Brain microvascular endothelial cell (primary cell): Measurements from ENCODE around the gene GABRB1.
A peak's percentile ranks its signal among the peaks of the same experiment; 100 is the strongest.
"Not testable (repeated sequence)": the region's sequence is repeated elsewhere in the genome, so short reads cannot be mapped to it uniquely, and the experiment has no call there.

Experiments used
- DNase-seq: peaks from one replicate; pipeline ENCODE4 v3.0.0-alpha.2; 2020
- H3K27ac ChIP-seq: fragments of 250-450 bp; sonication (Bioruptor Pico); 2 replicates; pipeline ENCODE4 v1.5.1; 2020; ENCODE audit warnings: mild to moderate bottlenecking, moderate library complexity
- H3K27me3 ChIP-seq: fragments of 250-450 bp; sonication (Bioruptor Pico); replicated peaks from 2 replicates; pipeline ENCODE4 v1.5.1; 2020; ENCODE audit warnings: mild to moderate bottlenecking
- H3K36me3 ChIP-seq: fragments of 250-450 bp; sonication (Bioruptor Pico); replicated peaks from 2 replicates; pipeline ENCODE4 v1.5.1; 2020; ENCODE audit warnings: mild to moderate bottlenecking
- H3K4me3 ChIP-seq: 2 replicates; pipeline ENCODE4 v1.5.1; 2011; ENCODE audit warnings: low read depth, mild to moderate bottlenecking, control low read depth, low read length, moderate library complexity
- in situ Hi-C: cut with HindIII; loops from 2 replicates; pipeline ENCODE4 v1.10.0; 2017; ENCODE audit warnings: low sequenced_read_pairs, low pct_ligation_motif_present
- TF ChIP-seq, protein P1 (sequence below): IDR thresholded peaks from 2 replicates; pipeline ENCODE4 v1.5.1; 2011; ENCODE audit warnings: low read depth, mild to moderate bottlenecking, moderate library complexity, low read length, control low read depth, inconsistent platforms; ENCODE audit errors: missing control alignments

GABRB1 gene

DNA sequence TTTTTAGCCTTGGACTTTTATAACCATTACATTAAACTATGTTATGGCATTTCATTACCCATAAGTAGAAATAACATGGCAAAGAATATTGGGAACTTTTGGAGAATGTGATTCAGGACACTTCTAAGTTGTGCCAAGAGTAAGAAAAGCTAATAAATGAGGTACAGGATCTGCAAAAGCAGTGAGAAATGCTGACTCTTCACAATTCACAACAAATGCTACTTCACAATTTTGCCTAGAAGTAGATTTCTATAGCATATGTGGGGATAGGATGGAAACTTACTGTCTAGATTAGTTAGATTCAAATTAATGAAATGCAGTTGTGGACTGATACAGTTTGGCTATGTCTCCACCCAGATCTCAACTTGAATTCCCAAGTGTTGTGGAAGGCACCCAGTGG lies 258.4 kb downstream of the GABRB1 start:
- H3K27ac ChIP-seq: no peak overlapping the region
- in situ Hi-C loops: no loop called here
- H3K27me3 ChIP-seq: no peaks in the 10 kb centered on the region
- H3K4me3 ChIP-seq: no peak overlapping the region
- H3K36me3 ChIP-seq: no peaks in the 10 kb centered on the region
- no peak for DNase-seq
- TF ChIP-seq, protein P1, sequence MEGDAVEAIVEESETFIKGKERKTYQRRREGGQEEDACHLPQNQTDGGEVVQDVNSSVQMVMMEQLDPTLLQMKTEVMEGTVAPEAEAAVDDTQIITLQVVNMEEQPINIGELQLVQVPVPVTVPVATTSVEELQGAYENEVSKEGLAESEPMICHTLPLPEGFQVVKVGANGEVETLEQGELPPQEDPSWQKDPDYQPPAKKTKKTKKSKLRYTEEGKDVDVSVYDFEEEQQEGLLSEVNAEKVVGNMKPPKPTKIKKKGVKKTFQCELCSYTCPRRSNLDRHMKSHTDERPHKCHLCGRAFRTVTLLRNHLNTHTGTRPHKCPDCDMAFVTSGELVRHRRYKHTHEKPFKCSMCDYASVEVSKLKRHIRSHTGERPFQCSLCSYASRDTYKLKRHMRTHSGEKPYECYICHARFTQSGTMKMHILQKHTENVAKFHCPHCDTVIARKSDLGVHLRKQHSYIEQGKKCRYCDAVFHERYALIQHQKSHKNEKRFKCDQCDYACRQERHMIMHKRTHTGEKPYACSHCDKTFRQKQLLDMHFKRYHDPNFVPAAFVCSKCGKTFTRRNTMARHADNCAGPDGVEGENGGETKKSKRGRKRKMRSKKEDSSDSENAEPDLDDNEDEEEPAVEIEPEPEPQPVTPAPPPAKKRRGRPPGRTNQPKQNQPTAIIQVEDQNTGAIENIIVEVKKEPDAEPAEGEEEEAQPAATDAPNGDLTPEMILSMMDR: no peak

DNA sequence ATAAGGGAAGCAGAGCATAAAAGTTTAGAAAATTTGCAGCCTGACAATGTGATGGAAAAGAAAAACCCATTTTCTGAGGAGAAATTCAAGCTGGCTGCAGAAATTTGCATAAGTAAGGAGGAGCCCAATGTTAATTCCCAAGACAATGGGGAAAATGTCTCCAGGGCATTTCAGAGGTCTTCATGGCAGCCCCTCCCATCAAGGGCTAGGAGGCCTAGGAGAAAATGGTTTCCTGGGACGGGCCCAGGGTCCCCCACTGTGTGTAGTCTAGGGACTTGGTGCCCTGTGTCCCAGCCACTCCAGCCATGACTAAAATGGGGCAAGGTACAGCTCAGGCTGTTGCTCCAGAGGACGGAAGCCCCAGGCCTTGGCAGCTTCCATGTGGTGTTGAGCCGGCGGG lies 259.5 kb downstream of the GABRB1 start:
- in situ Hi-C loops, H3K4me3 ChIP-seq, H3K27ac ChIP-seq, DNase-seq, H3K27me3 ChIP-seq, H3K36me3 ChIP-seq: not testable (repeated sequence)

DNA sequence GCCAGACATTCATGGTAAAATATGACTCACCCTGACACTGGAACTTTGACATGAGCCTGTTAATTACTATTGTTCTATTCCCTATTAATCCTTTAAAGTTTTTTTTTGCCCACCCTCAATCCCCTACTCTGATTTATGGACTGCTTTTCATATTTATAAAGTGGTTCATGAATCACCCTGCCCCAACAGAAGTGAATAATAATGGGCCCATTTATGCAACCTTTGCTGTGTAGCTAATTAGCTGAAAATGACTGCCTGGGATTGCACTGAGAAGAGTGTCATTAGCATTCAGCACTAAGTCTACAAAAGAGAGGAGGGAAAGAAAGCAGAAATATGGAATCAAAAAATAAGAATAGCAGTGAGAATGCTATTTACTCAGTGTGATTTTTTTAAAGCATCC lies 277.8 kb downstream of the GABRB1 start:
- no peak for DNase-seq
- no peaks in the 10 kb centered on the region for H3K36me3 ChIP-seq
- TF ChIP-seq, protein P1: no peak
- no peak overlapping the region for H3K27ac ChIP-seq
- H3K27me3 ChIP-seq: no peaks in the 10 kb centered on the region
- H3K4me3 ChIP-seq: no peak overlapping the region
- in situ Hi-C loops: no loop called here

DNA sequence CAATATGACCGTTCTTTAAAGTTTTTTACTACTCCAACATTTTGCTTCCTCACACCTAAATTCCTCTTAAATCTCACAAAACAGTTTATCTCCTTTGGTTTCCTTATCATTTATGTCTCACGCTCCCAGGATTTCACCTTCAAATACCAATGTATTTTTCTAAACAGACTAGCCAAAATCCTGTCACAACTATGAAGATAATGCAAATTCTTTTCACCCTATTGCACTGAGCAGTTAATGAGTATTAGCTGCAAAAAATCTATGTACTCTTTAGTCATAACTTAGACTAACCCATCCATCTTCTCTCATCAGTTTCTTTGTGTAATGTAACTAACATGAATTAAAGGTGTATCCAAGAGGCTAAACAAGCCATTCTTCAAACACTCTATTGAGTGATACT lies 280.8 kb downstream of the GABRB1 start:
- in situ Hi-C loops: no loop called here
- H3K27ac ChIP-seq: no peak overlapping the region
- TF ChIP-seq, protein P1: no peak
- DNase-seq: no peak
- H3K4me3 ChIP-seq: no peak overlapping the region
- H3K36me3 ChIP-seq: no peaks in the 10 kb centered on the region
- H3K27me3 ChIP-seq: no peaks in the 10 kb centered on the region

DNA sequence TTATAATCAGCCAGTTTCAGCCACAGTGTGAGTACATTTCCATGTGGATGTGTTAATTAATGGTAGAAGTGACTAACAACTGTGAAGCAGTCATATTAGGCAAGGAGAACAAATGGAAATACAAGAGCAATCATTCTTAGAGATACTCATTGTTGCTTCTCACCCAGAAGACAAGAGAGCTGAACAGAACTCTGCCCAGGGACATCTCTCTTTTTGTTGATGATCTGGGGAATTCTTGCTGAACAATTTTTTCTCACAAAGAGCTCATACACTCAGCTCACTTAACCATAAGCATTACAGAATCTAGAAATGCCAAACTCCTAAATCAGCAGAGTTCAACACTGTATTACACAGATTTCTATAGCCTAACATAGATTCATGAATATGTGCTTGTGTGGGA lies 282.0 kb downstream of the GABRB1 start:
- no peak for DNase-seq
- Histone ChIP-seq H3K27ac (no peak overlapping the region), H3K27me3 (no peaks in the 10 kb centered on the region), H3K4me3 (no peak overlapping the region), H3K36me3 (no peaks in the 10 kb centered on the region)
- in situ Hi-C loops: no loop called here
- TF ChIP-seq, protein P1: no peak

DNA sequence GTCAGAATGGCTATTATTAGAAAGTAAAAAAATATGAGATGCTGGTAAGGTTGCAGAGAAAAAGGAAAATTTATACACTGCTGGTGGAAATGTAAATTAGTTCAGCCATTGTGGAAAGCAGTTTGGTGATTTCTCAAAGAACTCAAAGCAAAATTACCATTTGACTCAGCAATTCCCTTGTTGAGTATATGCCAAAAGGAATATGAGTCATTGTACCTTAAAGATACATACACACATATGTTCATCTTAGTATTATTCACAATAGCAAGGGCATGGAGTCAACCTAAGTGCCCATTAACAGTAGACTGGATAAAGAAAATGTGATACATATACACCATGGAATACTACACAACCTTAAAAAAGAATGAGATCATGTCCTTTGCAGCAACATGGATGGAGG lies 284.0 kb downstream of the GABRB1 start:
- in situ Hi-C loops: no loop called here
- no peaks in the 10 kb centered on the region for H3K27me3 ChIP-seq
- no peaks in the 10 kb centered on the region for H3K36me3 ChIP-seq
- no peak overlapping the region for H3K27ac ChIP-seq
- TF ChIP-seq, protein P1: no peak
- no peak overlapping the region for H3K4me3 ChIP-seq
- DNase-seq: peak; percentile 16

DNA sequence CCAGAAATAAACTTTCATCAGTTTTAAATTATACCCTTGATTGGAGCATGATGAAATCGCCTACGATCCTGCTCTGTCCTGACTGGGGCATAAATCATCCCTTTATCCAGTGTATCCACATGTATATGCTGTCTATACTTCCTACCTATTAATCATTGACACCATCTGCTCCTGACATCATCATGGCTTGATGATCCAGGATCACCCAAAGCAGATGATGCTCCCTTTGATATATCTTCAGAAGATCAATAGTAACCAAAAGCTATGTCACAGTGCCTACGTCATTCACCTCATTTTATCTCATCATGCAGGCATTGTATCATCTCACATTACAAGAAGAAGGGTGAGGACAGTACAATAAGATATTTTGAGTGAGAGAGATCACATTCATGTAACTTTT lies 294.7 kb downstream of the GABRB1 start:
- Histone ChIP-seq H3K4me3 (no peak overlapping the region), H3K27me3 (no peaks in the 10 kb centered on the region), H3K27ac (no peak overlapping the region), H3K36me3 (no peaks in the 10 kb centered on the region)
- DNase-seq: no peak
- in situ Hi-C loops: no loop called here
- TF ChIP-seq, protein P1: no peak
